ENCODE data around the gene UBQLNL.

- TF ChIP-seq CTCF (IDR thresholded peaks at IDR 0.05; ENCODE audit: low read depth, low read length) (no peak), MYC (IDR thresholded peaks at IDR 0.05; ENCODE audit: low read depth, low read length) (no peak)
Measured at GRCh38 chr11:5486421-5486820, 30.1 kb downstream of the UBQLNL start.
